MM.1S (cell line): ENCODE results near the gene BORCS8.

ENCODE experiments used
- DNase-seq: peaks from one replicate; pipeline ENCODE4 v3.0.0-alpha.2; 2015
- H2AFZ ChIP-seq: fragments of 300-600 bp; sonication (generic); 2 replicates; pipeline ENCODE4 v1.6.0; 2016; ENCODE audit warnings: antibody characterized with exemption, low read length
- H3F3A ChIP-seq: fragments of 300-600 bp; sonication (generic); 2 replicates; pipeline ENCODE4 v1.6.1; 2016; ENCODE audit warnings: mild to moderate bottlenecking, antibody characterized with exemption, low read length, moderate library complexity, mixed read lengths; ENCODE audit not compliant: insufficient read depth
- H3K27ac ChIP-seq: fragments of 300-600 bp; sonication (generic); 2 replicates; pipeline ENCODE4 v1.5.1; 2016; ENCODE audit warnings: mild to moderate bottlenecking, low read length
- H3K27me3 ChIP-seq: fragments of 300-600 bp; sonication (generic); replicated peaks from 2 replicates; pipeline ENCODE4 v1.6.0; 2016; ENCODE audit warnings: low read length; ENCODE audit not compliant: insufficient read depth
- H3K36me3 ChIP-seq: fragments of 300-600 bp; sonication (generic); replicated peaks from 2 replicates; pipeline ENCODE4 v1.6.1; 2016; ENCODE audit warnings: mild to moderate bottlenecking, low read length, mixed read lengths; ENCODE audit not compliant: insufficient read depth
- H3K4me1 ChIP-seq: fragments of 300-600 bp; sonication (generic); 2 replicates; pipeline ENCODE4 v1.6.1; 2016; ENCODE audit warnings: low read length, mixed read lengths
- H3K4me2 ChIP-seq: fragments of 300-600 bp; sonication (generic); 2 replicates; pipeline ENCODE4 v1.6.0; 2016; ENCODE audit warnings: low read depth, low read length
- H3K4me3 ChIP-seq: fragments of 300-600 bp; sonication (generic); 2 replicates; pipeline ENCODE4 v1.5.1; 2016; ENCODE audit warnings: low read length, mixed read lengths
- H3K79me2 ChIP-seq: fragments of 300-600 bp; sonication (generic); 2 replicates; pipeline ENCODE4 v1.6.1; 2016; ENCODE audit warnings: mixed run types, low read length, mixed read lengths
- H3K9ac ChIP-seq: fragments of 300-600 bp; sonication (generic); 2 replicates; pipeline ENCODE4 v1.6.1; 2016; ENCODE audit warnings: low read length, mixed read lengths
- H3K9me2 ChIP-seq: fragments of 300-600 bp; sonication (generic); replicated peaks from 2 replicates; pipeline ENCODE4 v1.6.1; 2016; ENCODE audit warnings: mild to moderate bottlenecking, low read length, mixed read lengths; ENCODE audit not compliant: insufficient read depth
- H3K9me3 ChIP-seq: fragments of 300-600 bp; sonication (generic); replicated peaks from 2 replicates; pipeline ENCODE4 v1.6.1; 2016; ENCODE audit warnings: mild to moderate bottlenecking, low read length, mixed read lengths; ENCODE audit not compliant: insufficient read depth
- H4K20me1 ChIP-seq: fragments of 300-600 bp; sonication (generic); 2 replicates; pipeline ENCODE4 v1.6.1; 2016; ENCODE audit warnings: mild to moderate bottlenecking, low read length, moderate library complexity, mixed read lengths; ENCODE audit not compliant: insufficient read depth
- EZH2 ChIP-seq: fragments of 300-600 bp; sonication (generic); optimal IDR thresholded peaks from 2 replicates; pipeline ENCODE3; 2017; ENCODE audit warnings: low read depth, mild to moderate bottlenecking, antibody characterized with exemption, low read length, mixed read lengths
- EZH2phosphoT487 ChIP-seq: fragments of 300-600 bp; sonication (generic); IDR thresholded peaks from 2 replicates; pipeline ENCODE4 v1.6.1; 2018; ENCODE audit warnings: antibody characterized with exemption, low read length
- TF ChIP-seq, protein P1 (sequence below): fragments of 300-600 bp; sonication (generic); IDR thresholded peaks from 2 replicates; pipeline ENCODE4 v1.5.1; 2016; ENCODE audit warnings: antibody characterized with exemption, low read length, mixed read lengths

BORCS8 gene

DNA sequence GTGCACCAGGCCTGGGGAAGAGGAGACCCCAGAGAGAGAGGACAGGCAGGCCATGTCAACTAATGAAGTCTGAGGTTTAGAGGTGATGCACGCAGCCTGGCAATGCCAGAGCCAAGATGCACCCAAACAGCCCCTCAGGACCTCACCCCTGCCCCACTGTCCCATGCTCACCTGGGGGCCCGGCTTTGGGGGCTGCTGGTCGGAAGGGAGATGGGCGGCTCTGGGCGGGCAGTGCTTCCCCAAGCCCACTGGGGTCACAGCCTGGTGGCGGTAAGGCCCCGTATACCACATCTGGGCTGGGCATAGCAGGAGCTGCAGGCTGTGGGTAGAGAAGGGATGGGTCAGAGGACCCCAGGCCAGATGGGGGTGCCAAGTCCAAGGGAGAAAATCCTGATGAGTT lies 45.1 kb downstream of the BORCS8 start:
- Histone ChIP-seq H3K36me3 (no peaks in the 10 kb centered on the region), H3K27ac (no peak overlapping the region)

GRCh38 chr19:19145684-19146608 lies 46.0 kb downstream of the BORCS8 start:
- H3F3A ChIP-seq, result no peaks in the 10 kb centered on the region
- peak overlapping the region; percentile 91 for H3K4me2 ChIP-seq
- H3K9ac ChIP-seq, result peak overlapping the region; percentile 28; the same call in 1 of the 2 replicates
- no peaks in the 10 kb centered on the region for H3K79me2 ChIP-seq
- no peaks in the 10 kb centered on the region for H3K36me3 ChIP-seq
- H4K20me1 ChIP-seq, result no peaks in the 10 kb centered on the region
- no peaks in the 10 kb centered on the region for H3K9me2 ChIP-seq
- DNase-seq, result peak; percentile 62
- H3K27me3 ChIP-seq, result no peaks in the 10 kb centered on the region
- H3K9me3 ChIP-seq, result no peaks in the 10 kb centered on the region
- no peaks in the 10 kb centered on the region for H3K4me1 ChIP-seq
- no peak overlapping the region for H3K27ac ChIP-seq
- no peak for TF ChIP-seq EZH2phosphoT487
- no peak for TF ChIP-seq EZH2
- TF ChIP-seq, protein P1, sequence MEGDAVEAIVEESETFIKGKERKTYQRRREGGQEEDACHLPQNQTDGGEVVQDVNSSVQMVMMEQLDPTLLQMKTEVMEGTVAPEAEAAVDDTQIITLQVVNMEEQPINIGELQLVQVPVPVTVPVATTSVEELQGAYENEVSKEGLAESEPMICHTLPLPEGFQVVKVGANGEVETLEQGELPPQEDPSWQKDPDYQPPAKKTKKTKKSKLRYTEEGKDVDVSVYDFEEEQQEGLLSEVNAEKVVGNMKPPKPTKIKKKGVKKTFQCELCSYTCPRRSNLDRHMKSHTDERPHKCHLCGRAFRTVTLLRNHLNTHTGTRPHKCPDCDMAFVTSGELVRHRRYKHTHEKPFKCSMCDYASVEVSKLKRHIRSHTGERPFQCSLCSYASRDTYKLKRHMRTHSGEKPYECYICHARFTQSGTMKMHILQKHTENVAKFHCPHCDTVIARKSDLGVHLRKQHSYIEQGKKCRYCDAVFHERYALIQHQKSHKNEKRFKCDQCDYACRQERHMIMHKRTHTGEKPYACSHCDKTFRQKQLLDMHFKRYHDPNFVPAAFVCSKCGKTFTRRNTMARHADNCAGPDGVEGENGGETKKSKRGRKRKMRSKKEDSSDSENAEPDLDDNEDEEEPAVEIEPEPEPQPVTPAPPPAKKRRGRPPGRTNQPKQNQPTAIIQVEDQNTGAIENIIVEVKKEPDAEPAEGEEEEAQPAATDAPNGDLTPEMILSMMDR, result peak; percentile 87
- peak overlapping the region; percentile 42; the same call in 1 of the 2 replicates for H3K4me3 ChIP-seq
- peak overlapping the region; percentile 96 for H2AFZ ChIP-seq

More for the DNA sequence above, 45.1 kb downstream of the BORCS8 start:
- Histone ChIP-seq H3K9me2 (no peaks in the 10 kb centered on the region), H3K4me1 (no peaks in the 10 kb centered on the region), H3K27me3 (no peaks in the 10 kb centered on the region), H3K4me3 (no peak overlapping the region), H4K20me1 (no peaks in the 10 kb centered on the region), H3K9ac (no peak overlapping the region), H3F3A (no peaks in the 10 kb centered on the region), H3K4me2 (no peak overlapping the region), H2AFZ (no peak overlapping the region), H3K9me3 (no peaks in the 10 kb centered on the region), H3K79me2 (no peaks in the 10 kb centered on the region)
- DNase-seq, result no peak
- TF ChIP-seq EZH2phosphoT487 (no peak), EZH2 (no peak)
- TF ChIP-seq, protein P1, result no peak

GRCh38 chr19:19145281-19145680 lies 46.7 kb downstream of the BORCS8 start:
- no peaks in the 10 kb centered on the region for H3K9me2 ChIP-seq
- no peaks in the 10 kb centered on the region for H3K27me3 ChIP-seq
- H3K4me3 ChIP-seq, result no peak overlapping the region
- no peak overlapping the region for H3K27ac ChIP-seq
- H3K36me3 ChIP-seq, result no peaks in the 10 kb centered on the region
- H3K79me2 ChIP-seq, result no peaks in the 10 kb centered on the region
- no peaks in the 10 kb centered on the region for H3F3A ChIP-seq
- peak overlapping the region; percentile 91; the same call in 1 of the 2 replicates for H3K4me2 ChIP-seq
- no peak for DNase-seq
- no peak overlapping the region for H3K9ac ChIP-seq
- peak overlapping the region; percentile 96 for H2AFZ ChIP-seq
- no peaks in the 10 kb centered on the region for H3K4me1 ChIP-seq
- H3K9me3 ChIP-seq, result no peaks in the 10 kb centered on the region
- no peak for TF ChIP-seq EZH2phosphoT487
- TF ChIP-seq, protein P1, result no peak
- no peaks in the 10 kb centered on the region for H4K20me1 ChIP-seq
